ENCODE data around the gene SHISA9. TPM values are rescaled to one million over a fixed set of nuclear protein-coding genes. Genes with fewer than 3 reads are reported as not detected.

Gene SHISA9
- polyA plus RNA-seq, 1 of the 3 experiments (the other 2 are of a cell fraction), result 0.02 TPM

- peaks cover 6% of the 10 kb centered on the region for H3F3A ChIP-seq (replicated peaks; ENCODE audit: insufficient read depth)
- peak; percentile 17 for DNase-seq
- H3K36me3 ChIP-seq (replicated peaks in 1 of 2; ENCODE audit: control insufficient read depth in 1 of 2, insufficient read depth in 2 of 2, low read length in 1 of 2), result no peaks in the 10 kb centered on the region
- H3K4me2 ChIP-seq, result no peak overlapping the region
- H3K9me3 ChIP-seq, result no peaks in the 10 kb centered on the region
- H3K4me1 ChIP-seq (ENCODE audit: control insufficient read depth in 1 of 2, insufficient read depth in 2 of 2, low read depth in 1 of 2, low read length in 1 of 2), result no peaks in the 10 kb centered on the region
- ChIA-PET CTCF (no interaction called here), POLR2A (no interaction called here)
- H3K27me3 ChIP-seq (ENCODE audit: insufficient read depth), result no peaks in the 10 kb centered on the region
- H3K9me2 ChIP-seq, result no peaks in the 10 kb centered on the region
- WGBS (ENCODE audit: low lambda C conversion rate), result 8% methylated on average over 8 of the region's 9 CpGs
- H3K4me3 ChIP-seq (ENCODE audit: low read depth in 2 of 2, low read length in 1 of 2), result no peak overlapping the region
- TF ChIP-seq, protein P1, sequence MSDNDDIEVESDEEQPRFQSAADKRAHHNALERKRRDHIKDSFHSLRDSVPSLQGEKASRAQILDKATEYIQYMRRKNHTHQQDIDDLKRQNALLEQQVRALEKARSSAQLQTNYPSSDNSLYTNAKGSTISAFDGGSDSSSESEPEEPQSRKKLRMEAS (IDR thresholded peaks at IDR 0.05; ENCODE audit: low read depth), result no peak
- TF ChIP-seq RXRA (IDR thresholded peaks at IDR 0.05; ENCODE audit: borderline replicate concordance, low read depth) (no peak), RAD21 (IDR thresholded peaks at IDR 0.05; ENCODE audit: low read length) (no peak), RFX5 (IDR thresholded peaks at IDR 0.05; ENCODE audit: low read length) (no peak), REST (IDR thresholded peaks at IDR 0.05; ENCODE audit: low read depth, low read length) (no peak), ZBTB33 (IDR thresholded peaks at IDR 0.05; ENCODE audit: borderline replicate concordance, low read depth) (no peak), CHD2 (IDR thresholded peaks at IDR 0.05; ENCODE audit: low read length, partially characterized antibody) (no peak), SMC3 (IDR thresholded peaks at IDR 0.05; ENCODE audit: low read depth, low read length) (no peak), ELF1 (IDR thresholded peaks at IDR 0.05) (no peak), USF2 (IDR thresholded peaks at IDR 0.05; ENCODE audit: borderline replicate concordance, low read depth, low read length) (no peak)
- no peaks in the 10 kb centered on the region for H3K79me2 ChIP-seq (ENCODE audit: insufficient read depth)
- no peak overlapping the region for H2AFZ ChIP-seq (ENCODE audit: low read depth)
- H3K27ac ChIP-seq (ENCODE audit: low read depth in 2 of 2, low read length in 1 of 2), result no peak overlapping the region
- H3K9ac ChIP-seq, result no peak overlapping the region
- H4K20me1 ChIP-seq (ENCODE audit: insufficient read depth), result no peaks in the 10 kb centered on the region
Observed at GRCh38 chr16:13070268-13070667, 168.9 kb downstream of the SHISA9 start.

DNA sequence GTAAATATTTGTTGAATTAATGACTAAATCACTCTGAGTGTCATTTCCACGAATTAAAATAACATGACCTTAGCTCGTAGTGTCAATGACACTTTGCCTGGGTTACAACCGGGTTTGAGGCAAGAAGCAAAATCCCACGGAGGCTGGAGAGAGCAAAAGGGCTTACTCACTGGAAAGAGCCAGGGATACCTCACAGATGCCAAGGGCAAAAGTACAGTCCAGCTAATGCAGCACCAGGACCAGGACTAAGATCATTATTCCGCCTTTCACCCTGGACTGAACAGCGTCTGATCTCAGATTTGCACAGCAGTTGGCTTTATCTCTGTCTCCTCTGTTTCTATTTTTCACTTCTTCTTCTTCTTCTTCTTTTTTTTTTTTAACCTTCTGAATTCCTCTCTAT lies 175.5 kb downstream of the SHISA9 start:
- Histone ChIP-seq H3K36me3 (replicated peaks in 1 of 2; ENCODE audit: control insufficient read depth in 1 of 2, insufficient read depth in 2 of 2, low read length in 1 of 2) (no peaks in the 10 kb centered on the region), H3K4me3 (ENCODE audit: low read depth in 2 of 2, low read length in 1 of 2) (no peak overlapping the region), H3K9me2 (no peaks in the 10 kb centered on the region), H3K4me2 (no peak overlapping the region), H3K4me1 (ENCODE audit: control insufficient read depth in 1 of 2, insufficient read depth in 2 of 2, low read depth in 1 of 2, low read length in 1 of 2) (no peaks in the 10 kb centered on the region), H3K79me2 (ENCODE audit: insufficient read depth) (no peaks in the 10 kb centered on the region), H3K9me3 (no peaks in the 10 kb centered on the region), H3F3A (replicated peaks; ENCODE audit: insufficient read depth) (no peaks in the 10 kb centered on the region), H3K9ac (no peak overlapping the region), H2AFZ (ENCODE audit: low read depth) (no peak overlapping the region), H3K27me3 (ENCODE audit: insufficient read depth) (no peaks in the 10 kb centered on the region), H3K27ac (ENCODE audit: low read depth in 2 of 2, low read length in 1 of 2) (no peak overlapping the region), H4K20me1 (ENCODE audit: insufficient read depth) (no peaks in the 10 kb centered on the region)
- TF ChIP-seq MXI1 (IDR thresholded peaks at IDR 0.05; ENCODE audit: low read depth, low read length) (no peak), JUND (IDR thresholded peaks at IDR 0.05) (no peak), POLR2AphosphoS5 (IDR thresholded peaks at IDR 0.05; ENCODE audit: low read depth, low read length) (no peak), TAF1 (IDR thresholded peaks at IDR 0.05; ENCODE audit: borderline replicate concordance, low read depth, low read length) (no peak), TCF12 (IDR thresholded peaks at IDR 0.05) (no peak), NFIC (IDR thresholded peaks at IDR 0.05; ENCODE audit: borderline replicate concordance) (no peak)
- no peak for DNase-seq
- CTCF ChIA-PET, result no interaction called here
- WGBS (ENCODE audit: low lambda C conversion rate), result 14% methylated on average over 6 of the region's 6 CpGs
- POLR2A ChIA-PET, result no interaction called here

Data from SK-N-SH (cell line).